NCI-H1092 (cell line): ENCODE measurements around the gene CCDC54.
"Not testable (repeated sequence)": the region's sequence is repeated elsewhere in the genome, so short reads cannot be mapped to it uniquely, and the experiment has no call there.

Experiments
- DNase-seq: peaks from one replicate; lab custom pipeline; 2025; lab: John Stamatoyannopoulos, UW

Gene CCDC54

DNA sequence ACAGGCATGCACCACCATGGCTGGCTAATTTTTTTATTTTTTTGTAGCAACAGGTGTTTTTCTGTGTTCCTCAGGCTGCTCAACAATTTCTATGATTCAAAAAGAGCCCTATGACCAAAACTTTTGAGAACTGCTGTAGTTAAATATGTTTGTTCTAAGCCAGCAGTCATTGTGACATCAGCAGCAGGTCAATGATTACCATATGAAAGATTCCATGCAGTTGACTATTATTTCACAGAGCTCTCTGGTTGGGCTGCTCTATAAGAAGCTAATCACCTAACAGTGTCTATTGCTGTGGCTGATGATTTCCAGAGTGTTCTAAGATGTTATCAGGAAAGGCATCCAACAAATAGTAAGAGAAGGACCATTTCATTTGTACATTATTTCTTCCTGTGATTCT, at the start of gene CCDC54:
Gene CCDC54, plus strand, starts transcription at position 289 of the 400 bp plus-strand sequence. CDS start 149 bp downstream, outside the sequence.
- no peak for DNase-seq

DNA sequence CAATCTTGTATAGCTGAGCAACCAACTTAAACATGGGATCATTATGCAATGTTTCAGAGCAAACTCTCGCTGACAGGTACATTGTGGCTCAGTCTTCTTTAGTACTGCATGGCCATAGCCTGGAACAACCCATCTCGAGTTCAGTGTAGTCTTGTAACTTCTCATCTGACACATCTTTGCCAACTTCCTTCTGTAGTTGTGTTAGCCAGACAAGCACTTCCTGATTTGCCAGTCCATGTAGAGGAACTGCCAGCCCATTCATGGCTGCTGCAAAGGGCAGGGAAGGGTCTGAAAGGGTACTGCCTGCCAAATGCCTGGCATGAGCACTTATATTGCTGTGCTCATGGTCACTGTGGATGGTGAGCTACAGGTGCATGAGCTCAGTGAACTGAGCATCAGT, 49.2 kb upstream of the CCDC54 start:
- no peak for DNase-seq

DNA sequence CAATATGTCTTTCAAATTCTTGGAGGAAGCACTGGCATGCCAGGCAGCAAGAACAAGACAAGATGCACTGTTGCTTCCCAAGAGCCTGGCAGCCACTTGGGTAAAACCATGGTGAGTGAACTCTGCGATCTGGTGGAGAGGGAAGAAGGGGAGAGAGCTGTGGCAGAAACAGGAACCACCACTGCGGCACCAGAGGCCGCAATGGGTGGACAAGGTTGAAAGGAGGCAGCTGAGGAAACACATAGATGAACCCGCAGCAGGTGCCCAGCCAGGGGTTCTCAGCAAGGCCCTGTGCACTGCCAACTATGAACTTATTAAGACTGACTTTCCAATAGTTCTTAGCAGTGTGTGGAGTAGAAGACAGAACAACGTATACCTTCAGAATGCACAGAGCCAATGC, 48.2 kb upstream of the CCDC54 start:
- DNase-seq = no peak

DNA sequence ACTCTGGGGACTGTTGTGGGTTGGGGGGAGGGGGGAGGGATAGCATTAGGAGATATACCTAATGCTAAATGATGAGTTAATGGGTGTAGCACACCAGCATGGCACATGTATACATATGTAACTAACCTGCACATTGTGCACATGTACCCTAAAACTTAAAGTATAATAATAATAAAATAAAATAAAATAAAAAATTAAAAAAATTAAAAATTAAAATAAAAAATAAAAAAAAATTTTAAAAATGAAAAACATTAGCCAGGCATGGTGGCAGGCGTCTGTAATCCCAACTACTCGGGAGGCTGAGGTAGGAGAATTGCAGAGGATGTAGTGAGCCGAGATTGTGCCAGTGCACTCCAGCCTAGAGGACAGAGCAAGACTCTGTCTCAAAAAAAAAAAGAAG, 37.5 kb upstream of the CCDC54 start:
- DNase-seq = not testable (repeated sequence)

- no peak for DNase-seq
These were observed 32.5 kb upstream of the CCDC54 start for GRCh38 chr3:107344722-107345121.

GRCh38 chr3:107345822-107346405, 31.3 kb upstream of the CCDC54 start:
- DNase-seq = no peak

- DNase-seq = no peak
These were observed 30.7 kb upstream of the CCDC54 start for GRCh38 chr3:107346564-107346963.

DNA sequence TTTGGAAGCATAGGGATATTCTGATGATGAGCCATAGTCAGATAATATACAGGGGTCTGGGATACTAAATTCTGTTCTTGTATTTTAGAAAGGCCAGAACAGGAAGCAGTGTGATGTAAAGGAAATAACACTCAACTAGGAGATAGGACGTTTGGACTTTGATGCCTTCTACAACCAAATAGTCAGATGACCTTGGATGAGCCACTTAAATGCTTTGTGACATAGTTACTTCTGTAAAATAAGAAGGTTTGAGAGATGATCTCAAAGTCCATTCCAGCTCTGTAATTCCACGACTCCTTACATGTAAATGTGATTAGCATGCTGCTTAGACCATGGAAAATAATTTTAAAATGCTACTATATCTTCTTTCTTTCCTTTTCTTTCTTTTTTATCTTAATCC, 29.5 kb upstream of the CCDC54 start:
- DNase-seq = no peak

GRCh38 chr3:107356706-107357105, 20.5 kb upstream of the CCDC54 start:
- DNase-seq = no peak

GRCh38 chr3:107361633-107362032, 15.6 kb upstream of the CCDC54 start:
- no peak for DNase-seq

DNA sequence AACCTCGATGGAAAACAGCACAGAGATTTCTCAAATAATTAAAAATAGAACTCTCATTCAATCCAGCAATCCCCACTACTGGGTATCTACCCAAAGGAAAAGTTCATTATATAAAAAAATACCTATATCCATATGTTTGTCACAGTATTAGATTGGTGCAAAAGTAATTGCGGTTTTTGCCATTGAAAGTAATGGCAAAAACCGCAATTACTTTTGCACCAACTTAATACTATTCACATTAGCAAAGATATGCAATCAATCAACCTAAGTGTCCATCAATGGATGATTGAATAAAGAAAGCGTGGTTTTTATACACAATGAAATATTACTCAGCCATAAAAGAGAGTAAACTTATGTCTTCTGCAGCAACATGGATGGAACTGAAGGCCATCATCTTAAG, 12.2 kb upstream of the CCDC54 start:
- DNase-seq = no peak

- no peak for DNase-seq
These were observed 10.5 kb upstream of the CCDC54 start for GRCh38 chr3:107366766-107367165.

DNA sequence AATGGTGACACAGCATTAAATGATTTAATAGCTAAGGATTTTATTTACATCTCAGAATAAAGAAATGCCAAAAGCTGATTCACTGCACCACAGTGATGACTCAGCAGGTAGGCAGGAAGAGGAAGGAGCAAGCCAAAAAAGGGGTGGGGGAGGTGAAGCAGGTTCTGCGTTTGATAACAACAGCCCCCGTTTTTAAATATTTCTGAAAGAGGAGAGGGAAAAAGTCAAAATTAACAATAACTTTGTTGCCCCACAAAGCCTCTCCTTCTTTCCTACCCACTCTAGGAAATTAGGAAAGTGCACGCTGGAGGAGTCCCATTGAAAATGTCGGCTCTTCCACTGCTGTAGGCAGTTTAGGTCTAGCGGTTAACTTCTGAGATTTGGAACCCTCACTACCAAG, 9.9 kb upstream of the CCDC54 start:
- DNase-seq = no peak

DNA sequence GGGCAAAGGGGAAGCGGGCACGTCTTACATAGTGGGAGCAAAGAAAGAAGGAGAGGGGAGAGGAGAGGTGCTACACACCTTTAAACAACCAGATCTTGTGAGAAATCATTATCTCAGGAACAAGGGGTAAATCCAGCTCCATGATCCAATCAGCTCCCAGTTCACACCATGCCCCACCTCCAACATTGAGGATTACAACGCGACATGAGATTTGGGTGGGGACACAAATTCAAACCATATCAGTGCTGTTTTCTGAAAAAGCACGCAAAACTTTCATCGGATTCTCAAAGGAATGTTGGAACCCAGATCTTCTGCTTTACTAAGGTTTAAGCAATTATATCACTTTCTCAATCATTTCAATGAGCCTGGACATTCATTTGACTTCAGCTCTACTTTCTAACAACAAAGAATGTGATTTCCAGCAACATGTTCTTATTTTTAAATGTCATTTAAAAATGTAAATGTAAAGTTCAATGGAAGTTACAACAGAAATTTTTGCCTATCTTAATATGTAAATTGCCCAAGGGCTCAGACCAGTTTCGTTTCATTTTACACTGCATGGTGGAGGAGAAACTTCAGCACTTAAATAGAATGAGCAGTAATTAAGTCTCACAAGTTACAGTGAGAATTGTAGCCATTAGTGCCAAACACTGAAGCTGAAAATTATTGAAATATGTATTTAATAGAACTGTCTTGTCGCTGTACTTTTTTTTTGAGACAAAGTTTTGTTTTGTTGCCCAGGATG, 8.4 kb upstream of the CCDC54 start:
- DNase-seq = no peak

- DNase-seq = no peak
These were observed 7.4 kb upstream of the CCDC54 start for GRCh38 chr3:107369791-107370190.

GRCh38 chr3:107370907-107371306, 6.3 kb upstream of the CCDC54 start:
- DNase-seq = no peak

GRCh38 chr3:107372506-107372905, 4.7 kb upstream of the CCDC54 start:
- DNase-seq = no peak

DNA sequence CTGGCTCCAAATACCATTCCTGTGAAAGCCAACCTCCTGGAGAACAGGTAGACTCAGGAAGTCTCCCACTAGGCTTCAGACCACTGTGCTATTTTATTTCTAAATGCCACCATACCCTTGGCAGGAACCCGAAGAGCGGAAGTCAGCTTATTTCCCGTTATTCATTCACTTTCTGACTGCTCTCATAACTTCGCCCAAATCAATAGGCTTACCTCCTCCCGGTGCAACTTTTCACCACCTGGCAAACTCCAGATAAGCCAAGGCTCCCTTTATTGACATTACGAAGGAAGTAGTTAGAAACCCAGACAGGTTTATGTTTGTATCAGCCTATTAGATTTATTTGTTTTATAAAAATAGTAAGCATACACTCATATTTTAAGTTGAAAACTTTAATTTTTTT, 3.3 kb upstream of the CCDC54 start:
- DNase-seq = no peak

GRCh38 chr3:107375682-107376081, 1.6 kb upstream of the CCDC54 start:
- DNase-seq = no peak

DNA sequence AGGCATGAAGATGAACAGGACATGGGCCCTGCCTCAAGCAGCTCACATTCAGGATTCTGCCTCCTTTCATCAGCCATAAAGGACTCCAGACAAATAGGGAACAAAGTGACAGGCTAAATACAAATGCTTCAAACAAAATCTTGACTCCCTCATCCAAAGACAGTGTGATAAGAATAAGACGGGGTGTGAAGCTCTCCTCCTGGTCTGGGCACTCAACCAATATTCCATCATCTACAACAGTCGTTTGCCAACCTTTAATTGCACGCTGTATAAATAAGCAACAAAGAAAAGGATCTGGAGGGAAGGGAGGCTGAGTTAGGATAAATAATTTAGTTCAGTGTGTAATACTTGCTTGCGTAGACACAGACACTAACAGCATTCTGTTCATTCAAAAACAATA, 5.4 kb downstream of the CCDC54 start:
- DNase-seq = no peak

DNA sequence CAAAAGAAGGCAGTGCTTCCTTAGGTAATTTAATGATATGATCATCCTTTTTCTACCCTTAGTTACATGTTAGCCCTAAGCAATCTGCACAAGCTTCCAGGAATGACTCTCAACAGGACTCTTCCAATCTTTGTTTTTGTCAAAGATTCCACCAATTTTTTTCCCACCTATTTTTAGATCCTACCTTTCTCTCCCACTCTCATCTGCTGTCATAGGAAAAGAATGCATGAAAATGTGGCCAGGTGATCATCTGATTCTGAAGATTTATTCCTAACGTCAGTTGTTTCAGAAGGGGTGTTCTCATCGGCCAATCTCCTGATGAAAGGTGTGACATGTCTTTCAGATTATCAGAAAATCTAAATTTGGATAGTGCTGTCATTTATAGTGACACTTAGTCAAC, 7.2 kb downstream of the CCDC54 start:
- no peak for DNase-seq

DNA sequence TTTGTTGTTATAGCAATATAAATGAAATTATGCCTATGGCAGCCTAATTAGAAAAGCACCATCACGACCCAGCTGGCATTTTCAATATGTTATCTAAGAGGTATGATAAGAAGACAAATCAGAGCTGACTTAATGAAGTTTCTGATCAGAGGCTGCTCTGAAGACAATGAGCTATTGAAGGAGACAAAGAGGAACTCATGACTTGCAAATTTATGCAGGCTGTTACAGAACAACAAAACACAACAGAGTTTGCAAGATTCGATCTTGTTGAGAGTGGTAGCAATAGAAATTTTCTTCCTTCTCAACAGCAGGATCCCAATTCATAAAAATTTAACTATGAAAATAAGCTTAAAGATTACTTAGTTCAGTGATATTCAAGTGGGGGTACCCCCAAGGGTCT, 7.7 kb downstream of the CCDC54 start:
- no peak for DNase-seq

- no peak for DNase-seq
These were observed 10.3 kb downstream of the CCDC54 start for GRCh38 chr3:107387555-107387954.

DNA sequence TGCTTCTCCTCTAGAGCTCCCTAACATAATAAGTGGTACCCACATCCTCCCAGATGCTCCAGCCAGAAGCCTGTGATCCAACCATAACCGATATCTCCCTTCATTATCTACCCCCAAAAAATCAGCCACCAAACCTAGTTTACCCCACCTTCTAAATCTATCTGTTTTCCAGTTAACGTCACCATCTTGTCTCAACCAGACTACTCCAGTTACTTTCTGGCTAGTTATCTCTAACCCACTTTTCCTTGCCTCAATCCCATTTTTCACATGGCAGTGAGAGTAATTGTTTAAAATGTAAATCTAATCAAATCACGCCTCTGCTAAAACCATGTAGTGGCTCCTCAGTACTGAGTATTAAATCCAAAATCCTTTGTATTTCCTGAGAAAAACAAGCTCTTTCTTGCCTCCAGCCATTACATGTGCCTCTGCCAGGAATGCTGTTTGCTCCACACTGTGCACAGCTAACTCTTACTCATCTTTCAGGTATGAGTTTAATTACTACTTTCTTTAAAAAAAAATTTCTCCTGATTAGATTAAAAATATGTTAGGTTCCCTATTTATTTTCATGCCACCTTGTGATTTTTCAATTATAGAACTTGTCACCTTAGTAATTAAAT, 15.4 kb downstream of the CCDC54 start:
- DNase-seq = no peak
